ENCODE results near the gene RGS7. TPM values are rescaled to one million over a fixed set of nuclear protein-coding genes. Genes with fewer than 3 reads are reported as not detected.

RGS7 gene
- total RNA-seq, 2 experiments from 2014 or later, result not detected

DNA sequence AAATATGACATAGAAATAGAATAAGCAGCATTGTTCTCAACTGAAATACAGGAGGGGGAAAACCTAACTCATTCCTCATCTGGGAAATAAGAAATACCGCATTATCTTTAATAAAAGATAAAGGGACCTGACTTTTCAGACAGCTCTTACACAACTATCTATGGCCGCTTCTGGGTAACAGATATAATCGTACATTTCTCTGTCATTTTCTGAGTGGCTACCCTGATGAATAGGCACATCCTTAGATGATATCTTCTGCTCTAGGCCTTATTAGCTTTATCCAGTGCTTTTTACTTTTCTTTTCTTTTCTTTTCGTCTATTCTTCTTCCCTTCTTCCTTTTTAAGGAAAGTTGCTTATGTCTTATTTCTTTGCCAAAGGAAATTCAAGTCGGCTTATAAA, 388.1 kb downstream of the RGS7 start:
- POLR2A ChIA-PET, result no interaction called here
- TF ChIP-seq CTCF (conservative IDR thresholded peaks at IDR 0.05; ENCODE audit: low read length), result no peak
- no peak for TF ChIP-seq EZH2phosphoT487 (IDR thresholded peaks at IDR 0.05; ENCODE audit: borderline replicate concordance, low read depth, low read length)
- no peaks in the 10 kb centered on the region for H3K9me3 ChIP-seq (ENCODE audit: low read length)
- no peaks in the 10 kb centered on the region for H3K4me1 ChIP-seq (ENCODE audit: insufficient read depth, low read length, poor library complexity, severe bottlenecking)
- H3K4me3 ChIP-seq (ENCODE audit: low read depth, low read length, poor library complexity, severe bottlenecking), result no peak overlapping the region
- H3K79me2 ChIP-seq (ENCODE audit: insufficient read depth, low read depth, low read length), result no peaks in the 10 kb centered on the region
- H3K27ac ChIP-seq (ENCODE audit: low read depth, low read length, poor library complexity, severe bottlenecking), result no peak overlapping the region
- no peaks in the 10 kb centered on the region for H3K9me2 ChIP-seq (ENCODE audit: insufficient read depth, low read length)
- H4K20me1 ChIP-seq (ENCODE audit: insufficient read depth, low read length), result no peaks in the 10 kb centered on the region
- BruUV-seq (replicated peaks), result no TSS peak
- CTCF ChIA-PET (ENCODE audit: unreplicated experiment), result no interaction called here
- DNase-seq (ENCODE audit: low spot score), result no peak
- no peak overlapping the region for H2AFZ ChIP-seq (ENCODE audit: low read length)
- H3K4me2 ChIP-seq (ENCODE audit: low read length), result no peak overlapping the region
- H3K36me3 ChIP-seq (ENCODE audit: insufficient read depth, low read length), result no peaks in the 10 kb centered on the region
- intact Hi-C loops (cut with micrococcal nuclease; ENCODE audit: unreplicated experiment), result no loop called here

- no peaks in the 10 kb centered on the region for H4K20me1 ChIP-seq (ENCODE audit: insufficient read depth, low read length)
- intact Hi-C loops (cut with micrococcal nuclease; ENCODE audit: unreplicated experiment), result no loop called here
- H3K4me1 ChIP-seq (ENCODE audit: insufficient read depth, low read length, poor library complexity, severe bottlenecking), result no peaks in the 10 kb centered on the region
- H3K27ac ChIP-seq (ENCODE audit: low read depth, low read length, poor library complexity, severe bottlenecking), result no peak overlapping the region
- no peak overlapping the region for H2AFZ ChIP-seq (ENCODE audit: low read length)
- no peaks in the 10 kb centered on the region for H3K9me2 ChIP-seq (ENCODE audit: insufficient read depth, low read length)
- ChIA-PET CTCF (ENCODE audit: unreplicated experiment) (no interaction called here), POLR2A (interaction anchor here (0.7 kb wide), 1 partner anchor 1911 kb away, joined by 3 read pairs; no protein-coding TSS in a partner anchor)
- H3K79me2 ChIP-seq (ENCODE audit: insufficient read depth, low read depth, low read length), result no peaks in the 10 kb centered on the region
- no peaks in the 10 kb centered on the region for H3K9me3 ChIP-seq (ENCODE audit: low read length)
- no peak overlapping the region for H3K4me3 ChIP-seq (ENCODE audit: low read depth, low read length, poor library complexity, severe bottlenecking)
- no peak overlapping the region for H3K4me2 ChIP-seq (ENCODE audit: low read length)
- no TSS peak for BruUV-seq (replicated peaks)
- 0 out of 2 replicates have a peak, but pooled peaks have one; percentile 34 for TF ChIP-seq CTCF (conservative IDR thresholded peaks at IDR 0.05; ENCODE audit: low read length)
- TF ChIP-seq EZH2phosphoT487 (IDR thresholded peaks at IDR 0.05; ENCODE audit: borderline replicate concordance, low read depth, low read length), result no peak
- no peaks in the 10 kb centered on the region for H3K36me3 ChIP-seq (ENCODE audit: insufficient read depth, low read length)
- no peak for DNase-seq (ENCODE audit: low spot score)
Measured at GRCh38 chr1:240967070-240967724, 389.8 kb downstream of the RGS7 start.

DNA sequence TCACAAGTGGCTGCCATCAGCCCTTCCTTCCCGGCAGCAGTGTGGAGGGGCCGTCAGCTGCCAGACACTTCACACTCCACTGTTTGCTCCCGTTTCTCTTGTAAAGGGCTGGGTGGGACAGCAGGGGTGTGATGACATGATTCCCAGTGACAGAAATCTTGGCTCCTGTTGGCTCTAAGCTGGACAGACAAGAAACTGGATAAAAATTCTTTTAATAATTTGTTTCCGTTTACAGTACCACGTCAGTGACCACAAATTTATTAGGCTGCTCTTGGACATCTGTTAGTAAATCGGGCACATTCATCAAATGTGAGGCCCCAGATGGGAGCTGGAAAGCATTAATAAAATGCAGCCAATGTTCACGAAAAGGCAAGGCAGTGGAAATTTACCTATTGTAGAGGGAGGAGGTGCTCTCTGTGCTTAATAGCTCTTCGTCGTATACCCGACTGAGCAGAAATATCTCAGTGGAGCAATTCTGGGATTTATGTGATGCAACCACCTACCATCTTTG, 391.4 kb downstream of the RGS7 start:
- H3K4me3 ChIP-seq (ENCODE audit: low read depth, low read length, poor library complexity, severe bottlenecking), result no peak overlapping the region
- H3K27ac ChIP-seq (ENCODE audit: low read depth, low read length, poor library complexity, severe bottlenecking), result no peak overlapping the region
- H3K79me2 ChIP-seq (ENCODE audit: insufficient read depth, low read depth, low read length), result no peaks in the 10 kb centered on the region
- no peaks in the 10 kb centered on the region for H3K4me1 ChIP-seq (ENCODE audit: insufficient read depth, low read length, poor library complexity, severe bottlenecking)
- H2AFZ ChIP-seq (ENCODE audit: low read length), result no peak overlapping the region
- H3K36me3 ChIP-seq (ENCODE audit: insufficient read depth, low read length), result no peaks in the 10 kb centered on the region
- TF ChIP-seq EZH2phosphoT487 (IDR thresholded peaks at IDR 0.05; ENCODE audit: borderline replicate concordance, low read depth, low read length), result no peak
- no peak for TF ChIP-seq CTCF (conservative IDR thresholded peaks at IDR 0.05; ENCODE audit: low read length)
- DNase-seq (ENCODE audit: low spot score), result no peak
- no peaks in the 10 kb centered on the region for H3K9me2 ChIP-seq (ENCODE audit: insufficient read depth, low read length)
- BruUV-seq (replicated peaks), result no TSS peak
- intact Hi-C loops (cut with micrococcal nuclease; ENCODE audit: unreplicated experiment), result no loop called here
- POLR2A ChIA-PET, result no interaction called here
- H3K4me2 ChIP-seq (ENCODE audit: low read length), result no peak overlapping the region
- H4K20me1 ChIP-seq (ENCODE audit: insufficient read depth, low read length), result no peaks in the 10 kb centered on the region
- CTCF ChIA-PET (ENCODE audit: unreplicated experiment), result no interaction called here
- no peaks in the 10 kb centered on the region for H3K9me3 ChIP-seq (ENCODE audit: low read length)
